GM18505 (cell line): ENCODE results near the gene DSPP.
"Not testable (repeated sequence)": the region's sequence is repeated elsewhere in the genome, so short reads cannot be mapped to it uniquely, and the experiment has no call there.

ENCODE experiments used
- ATAC-seq: cut with Tn5 transposase; IDR thresholded peaks from one replicate; pipeline ENCODE4 v1.9.1; 2021; ENCODE audit not compliant: unreplicated experiment
- POLR2A ChIP-seq: IDR thresholded peaks from 4 replicates; pipeline ENCODE4 v1.6.1; 2011; ENCODE audit warnings: borderline replicate concordance; ENCODE audit not compliant: insufficient read depth, insufficient read length; ENCODE audit errors: extremely low read depth

The DSPP gene

DNA sequence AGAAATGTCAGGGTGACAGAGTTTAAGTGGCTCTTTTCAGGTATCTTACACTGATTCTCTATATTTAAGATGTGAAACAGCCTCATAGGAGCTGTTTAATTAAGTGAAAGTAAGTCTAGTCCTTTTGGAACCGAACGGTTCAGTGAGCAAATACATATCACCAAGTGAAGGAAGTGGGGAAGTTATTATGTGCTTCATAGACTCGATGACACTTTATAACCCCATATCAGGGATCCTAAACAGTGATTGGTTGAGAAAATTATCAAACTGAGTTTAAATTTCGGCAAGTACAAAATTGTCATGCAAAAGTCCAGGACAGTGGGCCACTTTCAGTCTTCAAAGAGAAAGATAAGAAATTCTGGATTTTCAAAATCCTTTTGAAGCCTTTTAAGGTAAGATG, at the start of gene DSPP:
TSS of gene DSPP (plus strand) at position 301 of the 400 bp plus-strand sequence. CDS start 2,380 bp downstream, outside the sequence.
- TF ChIP-seq POLR2A = no peak
- no peak for ATAC-seq

DNA sequence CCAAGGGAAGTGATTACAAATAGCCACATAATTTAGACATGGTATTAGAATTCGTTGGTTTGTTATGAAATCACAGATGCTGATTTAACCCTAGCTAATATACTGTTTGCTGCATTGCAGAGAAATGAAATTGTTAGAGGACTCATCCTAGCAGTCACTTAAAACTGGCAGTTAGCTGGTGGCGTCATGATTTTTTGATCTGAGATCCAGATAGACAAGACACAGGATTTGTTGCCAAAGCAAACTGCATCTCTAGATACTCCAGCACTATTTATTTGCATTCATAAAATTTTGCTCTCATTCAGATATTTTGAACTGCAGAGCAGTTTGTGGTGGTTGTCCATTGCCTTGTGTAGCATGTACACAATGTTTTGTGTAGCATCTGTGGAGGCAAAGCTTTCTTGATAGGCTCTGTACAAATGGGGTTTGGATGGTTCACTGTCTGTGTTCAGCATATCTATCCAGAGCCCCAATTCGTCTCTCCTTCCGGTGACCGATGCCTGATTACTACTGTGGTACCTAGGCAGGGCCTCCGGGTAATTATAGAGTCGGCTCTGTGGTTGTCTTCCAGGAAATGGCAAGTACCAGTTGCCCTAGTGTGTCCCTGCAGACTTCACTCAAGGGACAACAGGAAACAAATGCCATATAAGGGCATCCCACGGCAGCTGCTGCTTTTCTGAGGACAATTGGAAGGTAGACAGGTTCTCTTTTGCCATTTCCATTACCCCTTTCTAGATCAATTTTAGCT, 49.1 kb upstream of the DSPP start:
- ATAC-seq = peak; percentile 98
- TF ChIP-seq POLR2A = no peak

DNA sequence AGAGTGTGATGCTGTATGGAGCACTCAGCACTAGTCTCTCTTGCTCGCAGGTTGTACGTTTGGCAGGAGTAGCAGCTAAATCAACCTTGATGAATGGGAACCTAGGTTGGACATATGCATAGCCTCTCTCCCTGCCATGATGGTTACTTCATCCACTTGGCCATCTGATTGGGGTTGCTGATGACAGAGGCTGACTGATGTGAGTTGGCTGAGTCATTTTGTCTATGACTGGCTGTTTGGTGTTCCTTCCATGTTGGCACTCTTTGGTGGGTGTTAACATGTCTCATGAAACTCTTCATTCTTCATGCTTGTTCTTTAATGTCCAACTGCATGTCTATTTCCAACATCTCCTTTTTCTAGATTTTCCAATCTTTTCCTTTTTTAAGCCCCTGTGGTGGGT, 47.5 kb upstream of the DSPP start:
- TF ChIP-seq POLR2A = no peak
- no peak for ATAC-seq

DNA sequence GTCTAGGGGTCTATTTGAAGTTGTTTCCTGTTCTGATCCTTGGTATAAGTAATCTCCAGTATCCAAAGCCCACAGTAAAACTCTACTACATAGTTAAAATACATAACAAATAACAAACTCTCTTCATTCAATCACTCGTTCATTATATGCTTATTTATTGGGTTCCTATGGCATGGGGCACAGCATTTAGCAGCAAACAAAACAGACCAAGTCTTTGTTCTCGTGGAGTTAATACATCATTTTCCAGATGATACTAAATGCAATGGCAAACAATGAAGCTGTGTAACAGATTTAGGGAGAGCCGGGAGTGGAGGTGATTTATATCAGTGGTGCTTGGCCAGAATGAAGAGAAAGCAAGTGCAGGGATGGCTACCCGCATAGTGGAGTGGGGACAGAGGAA, 42.6 kb upstream of the DSPP start:
- ATAC-seq = no peak
- TF ChIP-seq POLR2A = no peak

DNA sequence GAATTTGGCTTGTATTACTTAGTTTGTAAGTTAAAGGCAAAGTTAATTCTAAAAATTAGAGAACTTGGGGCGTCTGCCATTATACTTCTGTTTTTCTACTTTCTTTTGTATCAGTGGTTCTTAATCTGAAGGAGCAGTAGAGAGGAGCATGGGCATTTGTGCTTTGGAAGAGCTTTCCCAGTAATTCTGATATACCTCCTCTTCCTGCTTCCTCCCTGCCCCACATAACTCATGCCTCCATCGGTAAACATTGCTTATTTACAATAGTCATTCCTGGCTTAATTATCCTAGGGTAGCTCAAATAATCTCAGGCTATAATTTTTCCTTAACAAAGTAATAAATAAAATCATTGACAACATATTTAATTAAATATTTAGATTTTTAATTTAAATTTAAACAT, 42.1 kb upstream of the DSPP start:
- ATAC-seq = no peak
- no peak for TF ChIP-seq POLR2A

DNA sequence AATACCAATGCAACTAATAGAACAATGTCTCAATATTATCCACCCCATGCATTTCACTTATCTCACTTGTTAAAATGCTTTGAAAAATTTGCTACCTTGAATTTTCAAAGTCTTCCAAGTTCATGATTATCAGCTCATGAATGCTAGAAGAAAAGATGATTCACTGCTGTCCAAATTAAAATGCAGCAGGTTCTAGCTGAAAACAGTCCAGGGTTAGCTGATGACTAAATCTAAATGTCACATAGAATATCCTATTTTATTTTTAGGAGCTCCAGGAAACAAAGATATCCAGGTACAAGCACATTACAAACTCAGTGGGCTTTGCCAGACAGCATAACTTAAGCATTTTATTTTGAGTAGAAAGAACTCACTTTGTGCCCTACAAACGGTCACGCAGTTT, 41.1 kb upstream of the DSPP start:
- no peak for TF ChIP-seq POLR2A
- ATAC-seq = no peak

DNA sequence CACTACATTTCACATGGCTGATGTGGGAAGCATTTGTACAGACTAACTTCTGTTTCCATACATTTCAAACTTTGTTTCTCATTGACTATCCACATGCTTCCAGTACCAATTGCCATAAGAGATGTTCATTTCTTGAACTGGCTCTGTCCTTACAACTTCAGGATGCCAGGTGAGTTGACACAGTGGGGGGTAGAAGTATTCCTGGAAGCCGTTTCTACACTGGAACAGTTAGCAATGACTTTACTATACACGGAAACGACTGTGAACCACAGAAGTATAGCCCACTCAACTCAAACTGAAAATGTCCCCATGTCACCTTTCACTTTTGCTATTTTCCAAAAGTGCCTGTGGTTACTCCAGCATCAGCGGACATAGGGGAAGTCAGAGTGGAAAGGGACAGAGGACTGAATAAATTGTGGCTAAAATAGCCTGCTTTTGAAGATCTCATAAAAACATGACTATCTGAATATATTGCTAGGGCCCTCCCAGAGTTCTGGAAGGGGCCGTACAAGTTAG, 38.0 kb upstream of the DSPP start:
- TF ChIP-seq POLR2A = no peak
- no peak for ATAC-seq

DNA sequence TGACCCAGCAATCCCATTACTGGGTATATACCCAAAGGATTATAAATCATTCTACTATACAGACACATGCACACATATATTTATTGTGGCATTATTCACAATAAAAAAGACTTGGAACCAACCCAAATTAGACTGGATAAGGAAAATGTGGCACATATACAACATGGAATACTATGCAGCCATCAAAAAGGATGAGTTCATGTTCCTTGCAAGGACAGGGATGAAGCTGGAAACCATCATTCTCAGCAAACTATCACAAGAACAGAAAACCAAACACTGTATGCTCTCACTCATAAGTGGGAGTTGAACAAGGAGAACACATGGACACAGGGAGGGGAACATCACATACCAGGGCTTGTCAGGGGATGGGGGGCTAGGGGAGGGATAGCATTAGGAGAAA, 34.0 kb upstream of the DSPP start:
- not testable (repeated sequence) for ATAC-seq

DNA sequence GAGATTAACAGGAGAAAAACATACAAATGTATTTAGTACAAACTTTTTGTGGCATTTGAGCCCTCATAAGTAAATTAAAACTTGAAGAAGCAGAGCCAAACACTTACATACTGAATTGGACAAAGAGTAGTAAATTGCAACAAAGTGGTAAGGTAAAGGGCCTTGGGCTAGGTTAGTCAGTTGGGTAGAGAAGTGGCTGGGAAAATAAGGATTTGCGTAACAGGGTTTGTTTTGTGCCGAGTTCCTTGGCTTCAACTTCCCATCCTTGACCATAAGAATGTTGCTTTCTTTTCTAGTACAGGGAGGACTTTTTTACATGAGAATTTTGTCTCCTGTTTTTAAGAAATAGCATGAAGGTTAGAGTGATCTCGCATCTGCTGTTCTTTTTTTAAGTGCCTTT, 33.3 kb upstream of the DSPP start:
- no peak for TF ChIP-seq POLR2A
- ATAC-seq = no peak

DNA sequence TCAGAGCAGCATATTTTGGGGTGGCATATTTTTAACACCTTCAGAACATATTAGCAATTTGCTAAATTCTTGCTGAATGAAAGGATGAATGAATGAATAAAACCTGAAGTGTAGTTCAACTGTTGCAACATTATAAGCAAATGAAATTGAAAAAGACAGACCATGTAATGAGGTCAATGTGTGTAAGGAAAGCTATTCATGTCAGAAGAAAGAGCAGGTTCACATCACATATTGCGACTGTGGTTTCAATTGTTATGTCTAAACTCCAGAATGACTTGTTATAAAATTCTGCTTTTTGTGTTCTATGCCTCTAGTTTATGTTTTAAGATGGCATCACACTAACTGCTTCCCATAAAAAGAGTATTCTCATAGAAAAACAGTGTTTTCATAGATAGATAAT, 32.9 kb upstream of the DSPP start:
- TF ChIP-seq POLR2A = no peak
- ATAC-seq = no peak

DNA sequence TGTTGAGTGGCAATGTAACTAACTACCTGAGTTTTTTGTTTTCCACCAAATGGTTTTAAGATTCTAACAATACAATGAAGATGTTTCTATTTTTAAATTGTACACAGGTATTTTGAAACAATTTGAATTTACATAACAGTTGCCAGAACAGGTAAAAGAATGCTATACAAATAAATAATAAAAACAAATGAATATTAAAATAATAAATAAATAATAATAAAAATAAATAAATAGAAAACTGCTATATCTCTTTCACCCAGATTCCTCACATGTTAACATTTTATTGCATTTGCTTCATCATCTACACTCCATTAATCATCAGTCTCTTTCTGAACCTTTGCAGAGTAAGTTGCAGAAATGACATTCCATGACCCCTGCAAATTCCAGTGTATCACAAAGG, 32.3 kb upstream of the DSPP start:
- TF ChIP-seq POLR2A = no peak
- ATAC-seq = no peak

DNA sequence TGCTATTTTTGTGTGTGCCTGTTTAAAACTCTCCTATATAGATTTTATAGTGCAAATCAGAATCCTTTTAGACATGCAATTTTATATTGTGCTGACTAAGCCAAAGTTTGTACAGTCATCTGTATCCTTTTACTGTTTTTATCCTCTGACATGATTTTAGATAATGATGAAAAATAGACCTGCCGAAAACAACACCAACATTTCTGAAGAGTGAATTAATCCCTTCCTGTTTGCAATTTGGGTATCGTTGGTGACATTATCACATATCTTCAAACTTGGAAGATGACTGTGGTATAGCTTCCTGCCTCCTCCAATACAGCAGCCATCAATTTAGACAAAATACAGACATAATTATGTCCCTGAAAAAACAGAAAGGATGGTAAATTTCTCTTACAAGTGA, 28.9 kb upstream of the DSPP start:
- no peak for ATAC-seq
- no peak for TF ChIP-seq POLR2A

DNA sequence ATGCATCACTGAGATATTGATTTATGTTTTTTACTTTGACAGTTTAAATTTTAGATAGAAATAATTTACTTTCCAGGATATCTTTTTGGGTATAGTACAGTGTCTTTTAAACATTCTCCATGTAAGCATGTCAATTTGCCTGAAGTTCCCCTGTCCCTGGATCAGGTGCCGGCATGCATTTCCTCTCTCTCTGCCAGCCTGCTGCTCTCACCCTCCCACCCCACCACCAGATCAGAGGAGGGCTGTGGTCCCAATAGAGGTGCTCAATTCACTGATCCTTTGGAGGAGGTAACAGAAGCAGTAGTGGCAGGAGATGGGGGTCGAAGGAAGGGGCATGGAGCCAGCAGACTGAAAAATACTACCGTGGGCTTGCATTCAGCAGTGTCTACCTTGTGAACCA, 28.3 kb upstream of the DSPP start:
- TF ChIP-seq POLR2A = no peak
- no peak for ATAC-seq

DNA sequence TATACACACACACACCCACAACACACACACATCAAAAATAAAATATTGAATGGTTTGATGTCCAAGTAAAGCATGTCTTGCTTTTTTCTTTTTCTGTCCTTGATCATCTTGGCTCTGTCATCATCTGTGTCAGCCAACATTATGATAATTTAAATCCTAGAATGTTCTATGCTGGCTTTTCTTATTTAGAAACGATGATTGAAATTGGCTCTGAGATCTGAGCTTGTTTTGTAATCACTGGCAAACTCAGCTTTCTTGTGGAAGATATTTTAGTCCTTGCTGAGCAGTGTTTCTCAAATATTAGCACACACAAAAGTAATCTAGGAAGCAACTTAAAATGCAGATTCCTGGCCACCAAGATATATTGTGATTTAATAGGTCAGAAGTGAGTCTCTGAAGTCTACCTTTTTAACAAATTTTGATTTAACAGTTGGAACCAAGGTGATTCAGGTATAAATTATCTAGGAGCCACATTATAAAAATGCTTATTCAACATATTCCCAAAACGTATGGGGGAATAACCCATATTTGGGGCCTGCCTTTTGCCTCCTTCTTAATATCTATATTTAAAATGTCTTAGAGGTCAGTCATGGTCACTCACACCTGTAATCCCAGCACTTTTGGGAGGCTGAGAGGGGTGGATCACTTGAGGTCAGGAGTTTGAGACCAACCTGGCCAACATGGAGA, 24.0 kb upstream of the DSPP start:
- TF ChIP-seq POLR2A = no peak

DNA sequence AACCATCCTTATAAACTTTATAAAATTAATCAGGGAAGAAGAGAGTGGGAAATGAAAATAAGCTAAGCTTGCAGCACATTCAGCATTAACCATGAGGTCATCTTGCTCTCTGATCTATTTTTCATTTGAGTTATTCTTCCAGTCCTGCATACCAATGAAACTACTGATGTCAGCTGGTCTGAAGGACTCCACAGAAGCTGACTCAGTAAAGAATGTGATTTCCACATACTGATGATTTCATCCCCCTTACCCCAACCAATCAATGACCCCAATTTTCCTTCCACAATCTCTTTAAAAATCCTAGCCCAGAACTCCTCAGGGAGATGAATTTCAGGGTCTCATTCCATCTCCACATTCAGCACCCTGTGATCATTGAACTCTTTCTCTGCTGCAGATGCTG, 18.8 kb upstream of the DSPP start:
- ATAC-seq = no peak
- TF ChIP-seq POLR2A = no peak

More for the DNA sequence above, 24.0 kb upstream of the DSPP start:
- no peak for ATAC-seq

DNA sequence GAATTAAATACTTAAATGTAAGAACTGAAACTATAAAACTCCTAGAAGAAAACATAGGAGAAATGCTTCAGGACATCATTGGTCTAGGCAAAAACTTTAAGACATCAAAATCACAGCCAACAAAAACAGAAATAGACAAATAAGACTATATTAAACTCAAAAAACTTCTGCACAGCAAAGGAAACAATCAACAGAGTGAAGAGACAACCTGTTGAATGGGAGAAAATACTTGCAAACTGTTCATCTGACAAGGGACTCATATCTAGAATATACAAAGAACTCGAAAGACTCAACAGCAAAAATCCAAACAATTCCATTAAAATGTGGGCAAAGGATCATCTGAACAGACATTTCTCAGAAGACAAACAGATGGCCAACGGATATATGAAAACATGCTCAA, 16.2 kb upstream of the DSPP start:
- no peak for ATAC-seq

More for the DNA sequence above, 16.2 kb upstream of the DSPP start:
- no peak for TF ChIP-seq POLR2A
